Dermis blood vessel endothelial cell (primary cell): ENCODE results near the gene ZNF878. TPM values are rescaled to one million over a fixed set of nuclear protein-coding genes. Genes with fewer than 3 reads are reported as not detected.

Source experiments
- DNase-seq: peaks from one replicate; pipeline ENCODE4 v3.0.0; 2010
- total RNA-seq: library from RNA; depleted of rRNA; stranded (reverse); fragments of >200 nt; gene quantifications from 2 replicates; pipeline ENCODE4 v1.2.3, GENCODE V29; 2014

The ZNF878 gene
- total RNA-seq, 1 donor from 2014 or later = 0.17 TPM

- DNase-seq = no peak
Measured at GRCh38 chr19:12034620-12035019, 18.1 kb downstream of the ZNF878 start.

- no peak for DNase-seq
Measured at GRCh38 chr19:12034198-12034597, 18.6 kb downstream of the ZNF878 start.

- no peak for DNase-seq
Measured at GRCh38 chr19:12015753-12016116, 37.0 kb downstream of the ZNF878 start.

GRCh38 chr19:12015015-12015752 is 37.6 kb downstream of the ZNF878 start:
- no peak for DNase-seq

- no peak for DNase-seq
Measured at GRCh38 chr19:12000152-12000981, 52.4 kb downstream of the ZNF878 start.

GRCh38 chr19:11995174-11995573 is 57.6 kb downstream of the ZNF878 start:
- DNase-seq = no peak

Other genes with a start within 250 kb of the ZNF878 start
- 9.0 and 12.4 TPM in 2 replicates for gene ZNF440, start 238.7 kb downstream of the ZNF878 start, total RNA-seq
- 2.4 and 3.1 TPM in 2 replicates for gene ZNF439, start 204.2 kb downstream of the ZNF878 start, total RNA-seq
- gene ZNF69, start 165.2 kb downstream of the ZNF878 start, total RNA-seq = 13.0 and 15.8 TPM in 2 replicates
- 8.8 and 11.2 TPM in 2 replicates for gene ZNF700, start 127.9 kb downstream of the ZNF878 start, total RNA-seq
- 1.6 and 3.1 TPM in 2 replicates for gene ZNF763, start 87.9 kb downstream of the ZNF878 start, total RNA-seq
- gene ZNF433, start 17.3 kb downstream of the ZNF878 start, total RNA-seq = 2.0 and 2.6 TPM in 2 replicates
- 5.4 and 5.7 TPM in 2 replicates for gene ZNF844, start 11.8 kb upstream of the ZNF878 start, total RNA-seq
- 4.0 and 4.8 TPM in 2 replicates for gene ZNF20, start 87.4 kb upstream of the ZNF878 start, total RNA-seq
- gene ZNF625, start 103.8 kb upstream of the ZNF878 start, total RNA-seq = 11.5 and 15.1 TPM in 2 replicates
- 5.1 and 8.7 TPM in 2 replicates for gene ZNF136, start 110.1 kb upstream of the ZNF878 start, total RNA-seq
- 6.9 and 8.8 TPM in 2 replicates for gene ZNF44, start 241.9 kb upstream of the ZNF878 start, total RNA-seq